ENCODE results near the gene TWNK.

The TWNK gene

GRCh38 chr10:100986952-100987684, at the start of gene TWNK, which contains the start of gene MRPL43:
TSS of gene TWNK (plus strand) at chr10:100987543. CDS start at chr10:100988211, 668 bp downstream.
TSS of gene MRPL43 (minus strand) at chr10:100987497. CDS start at chr10:100987443, 54 bp downstream.
- peak; percentile 80 for DNase-seq (ENCODE audit: low read depth)

GRCh38 chr10:100939763-100940344, 47.5 kb upstream of the TWNK start:
- peak; percentile 70 for DNase-seq (ENCODE audit: low read depth)

DNA sequence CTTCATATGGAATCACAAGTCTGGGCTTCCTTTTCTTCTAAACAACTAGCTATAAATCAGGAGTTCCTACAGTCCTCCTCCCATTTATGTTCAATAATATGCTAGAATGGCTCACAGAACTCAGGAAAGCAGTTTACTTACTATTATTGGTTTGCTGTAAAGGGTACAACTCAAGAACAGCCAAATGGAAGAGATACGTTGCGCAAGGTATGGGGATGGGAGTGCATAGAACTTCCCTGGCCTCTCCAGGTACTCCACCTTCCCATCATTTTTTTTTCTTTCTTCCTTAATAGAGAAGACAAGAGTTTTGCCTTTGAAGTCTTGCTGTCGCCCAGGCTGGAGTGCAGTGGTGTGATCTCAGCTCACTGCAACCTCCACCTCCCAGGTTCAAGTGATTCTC, 45.1 kb upstream of the TWNK start:
- no peak for DNase-seq (ENCODE audit: low read depth)

DNA sequence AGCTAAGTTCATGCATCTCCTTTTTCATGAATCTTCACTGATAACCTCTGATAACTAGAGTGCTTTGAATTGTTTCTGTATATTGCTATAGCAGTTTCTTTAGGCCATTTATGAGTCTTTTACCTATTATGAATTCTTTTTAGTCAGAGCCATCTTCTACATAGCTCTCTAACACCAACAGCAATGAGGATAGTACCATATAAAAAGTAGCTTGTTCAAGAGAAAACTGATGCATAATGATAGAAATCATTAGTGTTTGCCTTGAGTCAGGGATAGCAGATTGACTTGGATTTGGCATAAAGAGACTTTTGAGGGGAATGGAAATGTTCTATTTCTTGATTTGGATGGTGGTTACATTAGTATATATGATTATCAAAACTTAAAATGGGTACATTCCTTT, 43.8 kb upstream of the TWNK start:
- no peak for DNase-seq (ENCODE audit: low read depth)

DNA sequence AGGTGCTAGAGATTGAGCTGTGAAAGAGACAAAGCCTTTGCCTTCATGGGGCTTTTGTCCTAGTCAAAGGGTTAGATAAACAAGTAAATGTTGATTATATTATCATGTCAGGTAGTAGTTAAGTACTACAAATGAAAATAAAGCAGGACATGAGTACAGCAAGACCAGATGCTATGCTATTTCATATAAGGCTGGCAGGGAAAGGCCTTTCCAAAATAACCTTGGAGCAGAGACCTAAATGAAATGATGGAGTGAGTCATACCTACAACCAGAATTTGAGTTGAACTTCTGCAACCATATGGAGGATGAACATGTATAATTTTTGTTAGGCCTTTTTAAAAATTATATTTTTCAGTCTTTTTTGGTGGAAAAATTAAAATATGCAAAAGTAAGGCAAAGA, 41.6 kb upstream of the TWNK start:
- no peak for DNase-seq (ENCODE audit: low read depth)

- DNase-seq (ENCODE audit: low read depth) = no peak
Measured at GRCh38 chr10:100948916-100949315, 38.4 kb upstream of the TWNK start.

DNA sequence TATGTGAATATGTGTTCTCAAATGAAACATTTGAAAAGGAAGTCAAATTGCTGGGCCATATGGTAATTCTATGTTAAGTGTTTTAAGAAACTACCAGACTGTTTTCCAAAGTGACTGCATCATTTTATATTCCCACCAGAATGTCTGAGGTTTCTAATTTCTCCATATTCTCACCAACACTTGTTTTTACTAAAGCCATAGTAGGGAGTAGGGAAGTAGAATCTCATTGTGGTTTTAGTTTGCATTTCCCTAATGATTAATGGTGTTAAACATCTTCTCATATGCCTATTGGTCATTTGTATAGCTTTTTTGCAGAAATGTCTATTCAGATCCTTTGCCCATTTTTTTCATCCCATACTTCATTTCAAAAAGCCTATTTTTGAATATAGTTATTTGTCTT, 27.1 kb upstream of the TWNK start:
- DNase-seq (ENCODE audit: low read depth) = no peak

- peak; percentile 11 for DNase-seq (ENCODE audit: low read depth)
Measured at GRCh38 chr10:100962351-100963080, 24.8 kb upstream of the TWNK start.

DNA sequence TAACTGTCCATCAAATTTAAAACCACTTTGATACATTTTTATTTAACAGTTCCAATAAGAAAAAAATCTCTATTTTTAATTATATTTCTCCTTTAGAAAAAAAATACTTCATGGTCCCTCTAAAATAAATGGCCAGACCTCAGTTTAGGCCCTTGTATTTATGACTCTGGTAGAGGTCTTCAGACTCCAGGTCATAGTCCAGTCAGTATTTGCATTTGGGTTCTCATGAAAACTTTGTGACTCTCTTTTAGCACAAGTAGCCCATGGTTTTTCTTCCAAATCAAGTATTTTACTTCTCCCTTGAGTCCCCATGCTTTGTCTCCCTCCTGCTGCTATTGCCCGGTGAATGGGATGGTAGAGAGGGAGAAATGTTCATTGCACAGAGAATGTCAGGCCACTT, 23.5 kb upstream of the TWNK start:
- DNase-seq (ENCODE audit: low read depth) = no peak

DNA sequence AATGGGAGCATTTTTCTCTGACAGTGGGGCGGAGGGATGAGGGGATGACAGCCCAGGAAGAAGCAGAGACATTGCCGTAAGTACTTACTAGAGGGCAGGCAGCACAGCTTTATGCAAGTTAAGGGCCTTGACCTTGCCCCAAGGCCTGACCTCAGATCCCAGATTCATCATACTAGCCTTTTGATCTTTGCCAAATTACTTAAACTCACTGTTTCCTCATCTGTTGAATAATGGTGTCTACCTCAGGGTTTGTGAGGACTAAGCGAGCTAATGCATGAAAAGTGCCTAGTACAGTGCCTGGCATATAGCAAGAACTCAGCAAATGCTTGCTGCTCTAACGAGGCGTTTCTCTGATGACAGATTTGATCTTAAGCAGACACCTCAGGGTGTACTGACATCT, 21.5 kb upstream of the TWNK start:
- no peak for DNase-seq (ENCODE audit: low read depth)

- DNase-seq (ENCODE audit: low read depth) = no peak
Measured at GRCh38 chr10:100966887-100967286, 20.5 kb upstream of the TWNK start.

DNA sequence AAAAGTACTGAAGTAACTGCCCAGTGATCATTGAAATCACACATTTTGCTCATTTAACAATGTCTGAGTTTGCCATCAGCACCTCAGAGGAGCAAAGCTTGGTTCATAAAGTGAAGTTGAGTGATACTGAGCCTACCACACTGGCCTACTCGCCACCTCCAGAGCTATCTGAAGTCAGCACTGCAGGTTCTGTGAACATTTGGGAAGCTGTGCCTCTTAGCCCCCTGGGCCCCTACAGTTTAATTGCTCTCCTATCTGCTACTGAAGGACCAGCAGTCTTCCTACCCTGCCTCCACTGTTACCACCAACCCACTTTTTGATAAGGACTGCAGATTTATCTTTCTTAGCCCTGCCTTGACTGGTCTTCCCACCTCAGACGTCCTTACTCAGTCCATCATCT, 20.0 kb upstream of the TWNK start:
- DNase-seq (ENCODE audit: low read depth) = no peak

DNA sequence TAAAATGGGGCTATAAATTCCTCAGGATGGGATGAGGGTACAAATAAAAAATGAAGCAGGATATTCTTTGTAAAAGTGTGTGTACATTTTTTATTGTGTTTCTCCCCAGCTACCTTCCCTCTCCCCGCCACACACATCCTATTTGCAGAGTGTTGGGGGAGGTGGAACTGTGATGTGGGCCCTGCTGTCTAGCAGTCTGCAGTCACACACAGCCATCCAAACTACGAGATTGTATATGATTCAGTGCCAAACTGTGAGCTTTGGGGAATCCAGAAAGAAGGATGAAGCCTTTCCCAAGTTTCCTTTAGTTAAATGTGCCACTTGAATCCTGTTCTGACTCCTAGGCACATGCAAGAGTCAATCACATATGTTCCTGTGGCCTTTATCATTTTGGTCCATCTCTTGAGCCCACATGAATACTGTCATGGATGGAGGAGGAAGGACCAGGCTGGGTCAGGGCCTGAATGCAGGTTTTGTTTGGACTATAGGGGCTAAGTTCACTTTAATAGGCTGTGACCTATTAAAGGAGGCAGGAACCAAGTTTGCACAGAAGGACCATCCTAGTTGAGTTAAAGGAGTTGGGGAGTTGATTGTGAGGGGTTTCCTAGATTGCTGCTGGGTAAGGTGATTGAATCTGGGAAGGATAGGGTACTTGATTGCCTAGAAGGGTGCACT, 19.1 kb upstream of the TWNK start:
- no peak for DNase-seq (ENCODE audit: low read depth)

DNA sequence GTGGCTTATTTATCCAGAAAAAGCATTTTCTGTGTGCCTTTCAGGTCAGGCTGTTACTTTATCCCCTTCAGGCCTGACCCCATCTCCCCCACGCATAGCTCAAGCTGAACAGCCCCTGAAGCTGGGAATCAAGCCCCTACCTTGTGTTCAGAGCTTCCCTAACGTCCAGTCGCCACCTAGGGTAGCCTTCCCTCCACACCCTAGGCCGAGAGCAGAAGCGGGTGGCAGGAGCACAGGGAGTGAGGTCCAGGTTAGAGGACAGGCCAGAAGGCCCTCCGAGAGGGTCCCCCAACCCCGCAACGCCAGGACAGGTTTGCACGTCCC, 18.5 kb upstream of the TWNK start:
- DNase-seq (ENCODE audit: low read depth) = no peak

DNA sequence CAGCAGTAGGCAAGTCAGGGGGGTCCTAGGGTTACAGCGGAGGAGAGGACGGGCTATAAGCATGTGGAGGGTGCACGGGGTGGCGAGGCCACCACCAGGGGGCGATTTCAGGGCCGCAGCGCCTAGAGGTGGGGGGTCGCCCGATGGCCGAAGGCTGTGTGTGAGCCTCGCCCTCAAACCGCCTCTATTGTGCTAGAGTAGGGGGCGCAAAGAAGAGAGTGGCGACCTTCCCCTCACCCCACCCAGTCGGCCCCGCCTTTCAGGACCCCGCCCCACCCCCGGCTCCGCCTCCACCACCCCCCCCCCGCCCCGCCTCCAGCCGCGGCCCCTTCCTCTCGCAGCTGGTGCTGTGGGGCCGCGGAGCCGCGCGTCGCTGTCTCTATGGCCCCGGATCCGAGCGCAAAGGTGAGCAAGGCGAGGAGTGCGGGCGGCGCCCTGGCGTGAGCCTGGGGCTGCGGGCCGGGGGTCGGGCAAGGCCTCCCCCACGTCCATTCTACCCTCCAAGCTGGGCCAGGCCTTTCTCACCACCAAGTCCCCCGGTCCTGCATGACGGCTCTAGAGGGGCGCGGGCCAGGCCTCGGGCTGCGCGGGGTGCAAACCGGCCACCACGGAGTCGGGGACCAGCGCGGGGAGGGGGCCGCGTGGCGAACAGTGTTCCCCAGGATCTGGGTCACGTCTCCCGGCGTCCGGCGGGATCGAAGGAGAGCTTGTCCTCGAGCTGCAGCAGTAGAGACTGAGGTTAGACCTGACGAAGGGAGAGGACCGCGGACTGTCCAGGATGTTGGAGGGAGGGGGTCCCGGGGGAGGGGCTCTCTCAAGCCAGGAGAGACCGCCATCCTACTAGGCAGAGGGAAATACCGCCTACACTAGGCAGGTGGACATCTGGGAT, 17.9 kb upstream of the TWNK start, which contains the start of gene SEMA4G:
SEMA4G (plus strand) TSS at position 318 of the 889 bp plus-strand sequence. CDS start 3,409 bp downstream, outside the sequence.
- peak; percentile 14 for DNase-seq (ENCODE audit: low read depth)

- no peak for DNase-seq (ENCODE audit: low read depth)
Measured at GRCh38 chr10:100970076-100970913, 17.0 kb upstream of the TWNK start.

- DNase-seq (ENCODE audit: low read depth) = no peak
Measured at GRCh38 chr10:100970914-100971811, 16.2 kb upstream of the TWNK start.

DNA sequence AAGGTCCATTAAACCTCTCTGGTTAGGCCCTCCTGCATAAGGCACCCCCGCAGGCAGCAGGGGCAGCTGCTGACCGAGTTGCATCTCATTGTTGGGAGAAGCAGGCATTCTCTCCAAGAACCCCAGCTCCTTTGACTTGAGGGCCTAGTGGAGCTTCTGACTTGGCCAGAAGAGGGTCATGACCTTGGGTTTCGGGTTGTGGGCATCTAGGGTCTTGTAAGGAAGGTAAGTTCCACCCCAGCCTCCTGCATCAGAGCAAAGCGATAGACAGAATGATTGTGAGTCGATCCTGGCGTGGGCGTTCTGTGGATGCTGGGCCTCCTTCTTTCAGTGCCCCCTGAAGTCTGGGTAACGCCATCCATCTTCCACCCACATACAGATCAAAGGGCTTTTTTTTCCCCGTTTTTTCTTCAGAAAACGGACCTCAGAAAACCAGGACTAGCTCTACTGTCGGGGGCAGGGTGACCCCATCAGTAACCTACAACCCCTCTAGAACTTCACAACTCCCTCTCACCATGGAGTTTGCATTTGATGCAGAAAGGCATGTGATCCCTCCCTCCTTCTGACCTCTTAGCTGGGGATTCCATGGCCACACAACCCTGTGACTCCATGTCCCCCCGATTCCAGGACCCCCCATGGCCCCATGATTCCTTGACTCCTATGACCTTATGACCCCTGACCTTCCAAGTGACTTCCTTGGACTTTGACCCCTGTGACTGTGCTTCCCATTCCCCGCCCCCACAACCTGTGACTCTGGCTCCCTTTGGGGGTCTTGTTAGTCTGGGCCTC, 15.0 kb upstream of the TWNK start:
- DNase-seq (ENCODE audit: low read depth) = no peak
